ENCODE results near the gene FBXW5. TPM values are rescaled to one million over a fixed set of nuclear protein-coding genes. Genes with fewer than 3 reads are reported as not detected.
A peak's percentile ranks its signal among the peaks of the same experiment; 100 is the strongest.

The FBXW5 gene
- total RNA-seq, 1 donor from 2014 or later = 81.5 TPM

DNA sequence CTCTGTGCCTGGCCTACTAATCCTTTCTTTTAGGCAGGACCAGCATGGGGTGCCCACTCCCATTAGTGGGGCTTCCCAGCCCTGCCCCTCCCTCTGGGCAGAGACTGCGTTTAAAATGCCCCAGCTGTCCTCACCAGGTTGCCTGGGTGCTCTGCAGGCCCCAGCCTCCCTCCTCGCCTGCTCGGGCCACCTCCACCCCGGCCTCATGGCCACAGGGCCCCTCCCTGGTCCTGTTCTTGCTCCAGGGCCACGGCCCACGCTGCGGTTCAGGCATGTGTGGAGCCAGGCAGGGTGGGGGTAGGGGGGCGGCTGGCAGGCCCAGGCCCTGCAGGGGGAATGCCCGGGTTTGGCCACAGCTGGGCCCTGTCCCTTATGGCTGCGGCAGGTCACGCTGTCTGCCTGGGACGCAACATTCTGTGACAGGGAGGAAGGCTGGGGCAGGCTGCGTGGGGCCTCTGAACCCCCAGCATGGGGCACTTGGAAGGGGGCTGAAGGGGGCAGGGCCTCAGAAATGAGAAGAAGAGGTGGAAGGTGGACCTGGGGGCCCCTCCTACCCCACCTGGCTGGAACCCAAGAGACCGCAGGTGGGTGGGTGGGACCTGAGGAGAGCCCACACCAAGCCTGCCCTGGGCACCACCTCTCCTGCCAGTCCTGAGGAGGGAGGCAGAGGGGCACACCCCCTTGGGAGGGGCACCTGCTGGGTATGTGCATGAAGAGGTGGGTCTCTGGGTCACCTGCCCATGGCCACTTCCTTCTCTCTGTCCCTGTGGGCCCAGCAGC lies 7.2 kb upstream of the FBXW5 start, which contains the start of gene LCN12:
TSS of gene LCN12 (plus strand) at position 733 of the 780 bp plus-strand sequence. CDS start 55 bp downstream, outside the sequence.
- no peak for DNase-seq
- Mint-ChIP-seq H3K4me1 (peaks cover 5% of the 10 kb centered on the region), H3K27ac (no peak within 1 kb of the TSS), H3K36me3 (ENCODE audit: low read depth) (no peaks in the 10 kb centered on the region), H3K4me3 (no peak within 1 kb of the TSS), H3K27me3 (no peaks in the 10 kb centered on the region), H3K9me3 (no peaks in the 10 kb centered on the region)
- CTCF ChIA-PET = interaction anchor here (0.9 kb wide), 1 partner anchor 20 kb away, joined by 3 read pairs; no protein-coding TSS in a partner anchor
- intact Hi-C loops (cut with micrococcal nuclease) = no loop called here
- POLR2A ChIA-PET = interaction anchor here (0.7 kb wide), 1 partner anchor 49 kb away, joined by 3 read pairs; no protein-coding TSS in a partner anchor
- TF ChIP-seq, protein P1, sequence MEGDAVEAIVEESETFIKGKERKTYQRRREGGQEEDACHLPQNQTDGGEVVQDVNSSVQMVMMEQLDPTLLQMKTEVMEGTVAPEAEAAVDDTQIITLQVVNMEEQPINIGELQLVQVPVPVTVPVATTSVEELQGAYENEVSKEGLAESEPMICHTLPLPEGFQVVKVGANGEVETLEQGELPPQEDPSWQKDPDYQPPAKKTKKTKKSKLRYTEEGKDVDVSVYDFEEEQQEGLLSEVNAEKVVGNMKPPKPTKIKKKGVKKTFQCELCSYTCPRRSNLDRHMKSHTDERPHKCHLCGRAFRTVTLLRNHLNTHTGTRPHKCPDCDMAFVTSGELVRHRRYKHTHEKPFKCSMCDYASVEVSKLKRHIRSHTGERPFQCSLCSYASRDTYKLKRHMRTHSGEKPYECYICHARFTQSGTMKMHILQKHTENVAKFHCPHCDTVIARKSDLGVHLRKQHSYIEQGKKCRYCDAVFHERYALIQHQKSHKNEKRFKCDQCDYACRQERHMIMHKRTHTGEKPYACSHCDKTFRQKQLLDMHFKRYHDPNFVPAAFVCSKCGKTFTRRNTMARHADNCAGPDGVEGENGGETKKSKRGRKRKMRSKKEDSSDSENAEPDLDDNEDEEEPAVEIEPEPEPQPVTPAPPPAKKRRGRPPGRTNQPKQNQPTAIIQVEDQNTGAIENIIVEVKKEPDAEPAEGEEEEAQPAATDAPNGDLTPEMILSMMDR (IDR thresholded peaks at IDR 0.05) = no peak
- no peak for ATAC-seq (ENCODE audit: low read depth)

DNA sequence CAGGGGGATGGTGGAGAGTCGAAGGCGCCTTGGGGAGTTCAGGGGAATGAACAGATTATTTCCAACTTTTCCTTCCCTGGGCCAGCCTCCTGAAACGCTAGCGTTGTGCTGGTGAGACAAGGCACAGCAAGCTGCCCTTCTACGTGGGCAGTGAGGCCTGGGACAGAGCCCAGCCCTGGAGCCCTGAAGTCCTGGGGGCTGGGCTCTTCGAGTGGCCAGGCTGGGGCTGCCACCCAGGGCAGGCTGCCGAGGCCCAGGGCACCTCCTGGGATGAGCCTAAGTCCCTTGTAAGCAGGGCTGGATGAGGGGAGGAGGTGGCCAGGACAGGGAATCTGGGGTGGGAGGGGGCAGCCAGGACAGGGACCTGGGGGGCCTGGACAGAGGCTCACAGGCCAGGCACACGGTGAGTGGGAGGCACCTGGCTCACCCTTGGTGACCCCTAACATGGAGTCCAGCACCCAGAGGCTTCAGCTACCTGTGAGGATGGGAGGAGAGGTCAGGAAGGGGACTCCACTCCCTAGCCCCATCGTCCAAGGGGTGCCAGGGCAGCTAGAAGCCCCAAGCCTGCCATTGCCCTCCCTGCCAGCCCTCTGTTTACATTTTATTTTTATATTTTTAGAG lies 6.2 kb upstream of the FBXW5 start:
- H3K36me3 Mint-ChIP-seq (ENCODE audit: low read depth) = no peaks in the 10 kb centered on the region
- TF ChIP-seq, protein P1 (IDR thresholded peaks at IDR 0.05) = no peak
- H3K4me1 Mint-ChIP-seq = peaks cover 5% of the 10 kb centered on the region
- no peaks in the 10 kb centered on the region for H3K27me3 Mint-ChIP-seq
- ChIA-PET POLR2A (interaction anchor here (0.7 to 1.3 kb wide), 2 partner anchors 48 to 84 kb away, joined by 3 to 4 read pairs; no protein-coding TSS in a partner anchor), CTCF (interaction anchor here (0.9 kb wide), 1 partner anchor 21 kb away, joined by 3 read pairs; no protein-coding TSS in a partner anchor)
- intact Hi-C loops (cut with micrococcal nuclease) = no loop called here
- no peak for DNase-seq
- peak overlapping the region; percentile 81 for H3K4me3 Mint-ChIP-seq
- peak overlapping the region; percentile 86 for H3K27ac Mint-ChIP-seq
- no peak for ATAC-seq (ENCODE audit: low read depth)
- no peaks in the 10 kb centered on the region for H3K9me3 Mint-ChIP-seq

DNA sequence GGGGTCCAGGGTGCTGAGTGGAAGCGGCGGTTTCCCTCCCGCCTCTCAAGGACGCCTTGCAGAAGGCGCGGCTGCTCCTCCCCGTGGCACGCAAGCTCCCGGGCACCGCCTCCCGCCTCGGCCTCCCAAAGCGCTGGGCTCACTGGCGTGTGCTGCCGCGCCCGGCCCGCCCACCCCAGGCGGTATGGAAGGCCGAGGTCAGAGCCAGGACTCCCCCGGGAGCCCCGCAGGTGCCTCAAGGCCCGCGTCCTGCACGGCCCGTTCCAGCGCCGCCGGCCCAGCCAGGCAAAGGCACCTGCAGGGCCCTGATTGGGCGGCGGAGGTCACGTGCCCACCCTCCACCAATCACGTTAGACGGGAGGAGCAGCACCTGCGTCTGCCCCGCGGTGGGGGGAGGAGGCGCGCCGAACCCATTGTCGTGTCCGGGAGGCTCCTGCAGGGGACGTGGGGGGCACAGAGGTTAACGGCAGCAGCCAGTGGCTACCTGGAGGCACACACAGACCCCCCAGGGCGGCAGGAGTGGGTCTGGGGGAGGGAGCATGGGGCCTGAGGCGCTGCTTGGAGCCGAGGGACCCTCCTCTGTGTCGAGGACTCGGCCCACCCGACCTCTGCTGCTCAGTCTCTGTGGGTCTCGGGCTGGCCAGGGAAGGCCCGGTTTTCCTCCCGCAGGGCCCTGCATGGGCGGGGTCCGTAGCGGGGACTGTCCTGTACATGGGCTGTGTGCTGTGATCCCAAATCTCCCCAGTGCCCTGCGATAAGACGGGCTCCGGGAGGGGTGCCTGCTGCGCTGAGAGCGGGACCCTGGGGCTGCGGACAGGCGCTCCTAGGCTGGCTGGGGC lies 5.5 kb upstream of the FBXW5 start:
- Mint-ChIP-seq H3K36me3 (ENCODE audit: low read depth) (no peaks in the 10 kb centered on the region), H3K27me3 (no peaks in the 10 kb centered on the region), H3K4me3 (peak overlapping the region; percentile 82), H3K4me1 (peaks cover 5% of the 10 kb centered on the region), H3K9me3 (no peaks in the 10 kb centered on the region), H3K27ac (peak overlapping the region; percentile 86)
- ChIA-PET CTCF (no interaction called here), POLR2A (interaction anchor here (0.6 to 3.0 kb wide), 9 partner anchors 42 to 251 kb away, joined by 3 to 15 read pairs (median 4); partner anchors contain the start of genes AJM1, CLIC3, PAXX and TPRN)
- intact Hi-C loops (cut with micrococcal nuclease) = loop anchor here (1.0 to 10.0 kb wide), 2 partner anchors 85 to 275 kb away; partner anchors contain the start of genes CYSRT1, RNF208 and RNF224
- peak; percentile 96 for ATAC-seq (ENCODE audit: low read depth)
- peak; percentile 94 for DNase-seq
- TF ChIP-seq, protein P1 (IDR thresholded peaks at IDR 0.05) = no peak

DNA sequence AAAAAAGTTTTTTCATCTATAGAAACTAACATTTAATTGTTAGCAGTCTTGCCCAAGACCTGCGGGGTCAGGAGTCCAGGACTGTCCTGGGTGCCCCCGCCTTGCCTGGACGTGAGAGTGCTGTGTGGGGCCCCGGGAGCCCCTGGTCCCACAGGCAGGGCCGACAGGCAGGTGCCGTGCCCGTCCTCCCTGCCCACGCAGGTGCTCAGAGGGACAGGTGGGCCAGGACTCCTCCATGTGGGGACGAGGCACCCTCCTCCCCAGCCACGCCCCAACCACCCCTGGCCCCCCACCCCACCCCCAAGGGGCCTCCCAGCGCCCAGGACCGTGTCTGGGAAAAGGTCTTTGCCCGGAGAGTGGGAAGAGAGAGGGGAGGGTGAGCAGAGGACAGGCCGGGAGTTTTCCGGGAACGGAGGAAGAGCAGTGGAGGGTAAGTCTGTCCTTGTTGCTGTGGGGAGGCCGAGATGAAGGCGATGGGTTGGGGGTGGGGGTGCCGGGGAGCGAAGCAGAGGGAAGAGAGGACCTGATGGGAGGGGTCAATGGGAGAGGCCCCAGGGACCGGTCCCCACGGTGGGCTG lies 4.8 kb upstream of the FBXW5 start:
- POLR2A ChIA-PET = interaction anchor here (0.6 to 3.0 kb wide), 11 partner anchors 33 to 251 kb away, joined by 3 to 15 read pairs (median 4); partner anchors contain the start of genes AJM1, CLIC3, PAXX and TPRN
- no peak for ATAC-seq (ENCODE audit: low read depth)
- intact Hi-C loops (cut with micrococcal nuclease) = loop anchor here (1.0 to 10.0 kb wide), 2 partner anchors 86 to 275 kb away; partner anchors contain the start of genes CYSRT1, RNF208 and RNF224

More for the DNA sequence above, 4.8 kb upstream of the FBXW5 start:
- peak overlapping the region; percentile 83 for H3K27ac Mint-ChIP-seq
- H3K9me3 Mint-ChIP-seq = no peaks in the 10 kb centered on the region
- TF ChIP-seq, protein P1 (IDR thresholded peaks at IDR 0.05) = no peak
- CTCF ChIA-PET = interaction anchor here (2.4 kb wide), 1 partner anchor 86 kb away, joined by 39 read pairs; no protein-coding TSS in a partner anchor
- peaks cover 9% of the 10 kb centered on the region for H3K4me1 Mint-ChIP-seq
- no peak for DNase-seq
- peak overlapping the region; percentile 82 for H3K4me3 Mint-ChIP-seq
- no peaks in the 10 kb centered on the region for H3K36me3 Mint-ChIP-seq (ENCODE audit: low read depth)
- no peaks in the 10 kb centered on the region for H3K27me3 Mint-ChIP-seq
